GM21423 (cell line): ENCODE results near the gene MNS1.
"Not testable (repeated sequence)": the region's sequence is repeated elsewhere in the genome, so short reads cannot be mapped to it uniquely, and the experiment has no call there.

Experiments used
- ATAC-seq: cut with Tn5 transposase; IDR thresholded peaks from one replicate; pipeline ENCODE4 v1.9.1; 2021; ENCODE audit warnings: mild to moderate bottlenecking, moderate library complexity; ENCODE audit not compliant: unreplicated experiment

Gene MNS1

GRCh38 chr15:56454836-56455235 is 10.1 kb downstream of the MNS1 start:
- no peak for ATAC-seq

- no peak for ATAC-seq
These were observed 19.2 kb downstream of the MNS1 start for GRCh38 chr15:56445746-56446145.

- no peak for ATAC-seq
These were observed 22.6 kb downstream of the MNS1 start for GRCh38 chr15:56442354-56442753.

- ATAC-seq, result no peak
These were observed 24.6 kb downstream of the MNS1 start for GRCh38 chr15:56440214-56440770.

- no peak for ATAC-seq
These were observed 32.6 kb downstream of the MNS1 start for GRCh38 chr15:56432304-56432703.

- ATAC-seq, result no peak
These were observed 36.0 kb downstream of the MNS1 start for GRCh38 chr15:56428821-56429458.

- no peak for ATAC-seq
These were observed 39.0 kb downstream of the MNS1 start for GRCh38 chr15:56425976-56426375.

DNA sequence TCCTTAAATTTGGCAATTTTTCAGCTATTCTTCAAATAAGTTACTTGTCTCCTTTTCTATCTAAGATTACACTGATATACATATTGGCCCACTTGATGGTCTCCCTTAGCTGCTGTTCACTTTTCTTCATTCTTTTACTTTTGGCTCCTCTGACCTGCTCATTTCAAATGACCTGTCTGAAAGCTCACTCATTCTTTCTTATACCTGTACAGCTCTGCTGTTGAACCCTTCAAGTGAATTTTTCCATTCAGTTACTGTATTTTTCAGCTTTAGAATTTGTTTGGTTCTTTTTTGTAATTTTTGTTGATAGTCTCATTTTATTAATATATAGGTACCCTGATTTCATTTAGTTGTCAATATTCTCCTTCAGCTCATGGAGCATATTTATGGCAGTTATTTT is 39.7 kb downstream of the MNS1 start:
- ATAC-seq, result no peak

DNA sequence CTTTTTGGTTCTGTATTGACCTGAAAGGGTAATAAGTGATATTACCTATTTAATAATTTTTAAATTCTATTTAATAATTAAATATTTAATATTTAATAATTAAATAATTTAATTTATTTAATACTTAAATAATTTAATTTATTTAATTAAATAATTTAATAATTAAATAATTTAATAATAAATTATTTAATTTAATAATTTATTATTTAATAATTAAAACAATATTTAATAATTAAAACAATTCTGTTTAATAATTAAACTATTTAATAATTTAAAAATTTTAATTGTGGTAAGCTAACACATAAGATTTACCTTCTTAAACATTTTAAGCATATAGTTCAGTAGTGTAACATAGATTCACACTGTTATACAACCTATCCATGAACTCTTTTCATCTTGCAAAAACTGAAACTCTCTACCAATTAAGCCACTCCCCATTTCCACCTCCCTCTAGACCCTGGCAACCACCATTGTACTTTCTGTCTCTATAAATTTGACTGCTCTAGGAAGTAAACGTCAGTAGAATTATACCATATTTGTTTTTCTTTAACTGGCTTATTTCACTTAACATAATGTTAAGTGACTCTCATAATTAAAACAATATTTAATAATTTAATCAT is 51.7 kb downstream of the MNS1 start:
- ATAC-seq, result not testable (repeated sequence)

- ATAC-seq, result no peak
These were observed 53.7 kb downstream of the MNS1 start for GRCh38 chr15:56411122-56411749.

DNA sequence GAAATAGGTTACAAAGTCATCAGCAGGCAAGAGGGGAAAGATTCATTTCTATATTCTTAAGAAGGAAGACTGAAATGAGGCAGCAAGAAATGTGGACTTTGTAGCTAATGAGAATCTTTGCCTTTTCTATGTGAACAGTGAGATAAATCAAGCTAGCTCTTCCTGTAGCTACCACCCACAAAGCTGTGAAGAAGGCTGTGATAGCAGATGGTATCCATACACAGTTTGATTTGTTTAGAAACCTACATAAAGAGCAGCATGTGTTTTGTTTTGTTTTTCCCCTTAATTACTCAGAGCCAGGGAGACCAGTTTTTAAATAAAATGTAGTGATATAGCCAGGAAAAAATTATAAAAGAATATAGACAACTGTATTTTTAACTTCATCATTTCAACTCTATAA is 54.2 kb downstream of the MNS1 start:
- no peak for ATAC-seq

DNA sequence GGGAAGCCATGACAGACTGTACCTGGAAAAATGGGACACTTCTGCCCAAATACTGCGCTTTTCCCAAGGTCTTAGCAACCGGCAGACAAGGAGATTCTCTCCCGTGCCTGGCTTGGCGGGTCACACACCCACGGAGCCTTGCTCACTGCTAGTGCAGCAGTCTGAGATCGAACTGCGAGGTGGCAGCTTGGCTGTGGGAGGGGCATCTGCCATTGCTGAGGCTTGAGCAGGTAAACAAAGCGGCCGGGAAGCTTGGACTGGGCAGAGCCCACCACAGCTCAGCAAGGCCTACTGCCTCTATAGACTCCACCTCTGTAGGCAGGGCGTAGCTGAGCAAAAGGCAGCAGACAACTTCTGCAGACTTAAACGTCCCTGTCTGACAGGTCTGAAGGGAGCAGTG is 65.7 kb downstream of the MNS1 start:
- ATAC-seq, result not testable (repeated sequence)

- not testable (repeated sequence) for ATAC-seq
These were observed 67.6 kb downstream of the MNS1 start for GRCh38 chr15:56397325-56397724.

DNA sequence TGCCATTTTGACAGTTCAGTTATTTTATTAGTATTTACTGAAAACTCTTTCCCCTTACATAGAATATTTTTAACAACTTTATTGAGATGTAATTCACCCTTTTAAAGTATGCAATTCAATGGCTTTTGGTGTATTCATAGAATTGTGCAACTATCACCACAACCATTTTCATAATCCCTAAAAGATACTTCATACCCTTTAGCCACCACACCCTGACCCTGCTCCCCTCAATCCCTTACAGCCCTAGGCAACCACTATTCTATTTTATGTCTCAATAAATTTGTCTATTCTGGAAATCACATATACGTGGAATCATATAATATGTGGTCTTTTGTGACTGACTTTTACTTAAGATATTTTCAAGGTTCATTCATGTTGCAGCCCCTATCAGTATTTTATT is 70.0 kb downstream of the MNS1 start:
- no peak for ATAC-seq

DNA sequence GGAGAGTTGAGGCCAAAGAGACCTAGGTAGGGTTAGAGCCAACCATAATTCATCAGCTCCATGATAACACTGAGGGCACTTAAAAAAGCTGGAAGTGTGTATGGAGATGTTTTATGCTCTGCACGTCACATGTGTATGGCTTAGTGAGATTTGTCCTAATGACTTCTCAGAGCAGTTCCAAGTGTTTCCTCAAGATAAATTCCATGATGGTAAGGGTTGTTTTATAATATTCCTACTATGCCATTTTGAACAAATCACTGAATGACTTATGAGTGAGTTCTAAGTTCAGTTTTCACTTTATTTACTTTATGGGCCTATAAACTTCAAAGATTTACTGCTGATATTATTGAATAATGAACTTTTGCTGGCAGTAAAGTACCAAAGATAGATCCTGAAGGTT is 71.7 kb downstream of the MNS1 start:
- no peak for ATAC-seq

GRCh38 chr15:56390739-56391267 is 74.1 kb downstream of the MNS1 start:
- ATAC-seq, result no peak

DNA sequence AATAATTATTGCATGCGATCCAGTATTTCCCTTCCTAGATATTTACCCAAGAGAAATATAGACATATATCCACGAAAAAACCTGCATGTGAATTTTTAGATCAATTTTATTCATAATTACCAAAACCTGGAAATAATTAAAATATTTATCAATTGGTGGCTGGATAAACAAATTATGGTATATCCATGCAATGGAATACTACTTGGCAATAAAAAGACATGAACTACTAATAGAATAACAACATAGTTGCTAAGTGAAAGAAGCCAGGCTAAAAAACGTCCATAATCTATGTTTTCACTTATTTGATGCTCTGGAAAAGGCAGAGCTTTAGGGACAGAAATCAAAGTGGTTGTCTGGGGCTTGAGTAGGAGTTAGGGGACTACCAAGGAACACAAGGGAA is 79.0 kb downstream of the MNS1 start:
- no peak for ATAC-seq

- no peak for ATAC-seq
These were observed 81.9 kb downstream of the MNS1 start for GRCh38 chr15:56383010-56383409.
